ENCODE data around the gene BAZ1A.
"Not testable (repeated sequence)": the region's sequence is repeated elsewhere in the genome, so short reads cannot be mapped to it uniquely, and the experiment has no call there.

BAZ1A gene

DNA sequence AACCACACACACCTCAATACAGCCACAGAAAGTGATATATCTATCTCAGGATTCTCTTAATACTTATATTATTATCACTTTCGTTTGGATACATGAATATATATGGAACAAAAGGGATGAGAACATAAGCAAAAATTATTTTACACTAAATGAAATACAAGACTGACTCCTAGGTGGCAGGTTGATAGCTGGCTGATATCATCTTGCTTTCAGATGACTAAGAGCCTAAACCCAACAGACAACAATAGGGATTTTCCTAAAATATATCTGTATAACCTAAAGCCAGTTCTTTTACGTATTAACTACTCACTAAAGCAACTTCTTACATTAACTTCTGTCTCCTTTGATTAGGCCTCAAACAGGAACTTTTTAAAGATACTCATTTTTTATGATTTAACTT lies 65.1 kb downstream of the BAZ1A start:
- Histone ChIP-seq H3K9me3 (no peaks in the 10 kb centered on the region), H3K4me1 (no peaks in the 10 kb centered on the region), H3K36me3 (peaks cover 1 to 23% (median 16%) of the 10 kb centered on the region in 3 donors), H3K4me3 (no peak overlapping the region), H3K27ac (no peak overlapping the region), H3K27me3 (no peaks in the 10 kb centered on the region)
- no peak for DNase-seq
- TF ChIP-seq, protein P1, sequence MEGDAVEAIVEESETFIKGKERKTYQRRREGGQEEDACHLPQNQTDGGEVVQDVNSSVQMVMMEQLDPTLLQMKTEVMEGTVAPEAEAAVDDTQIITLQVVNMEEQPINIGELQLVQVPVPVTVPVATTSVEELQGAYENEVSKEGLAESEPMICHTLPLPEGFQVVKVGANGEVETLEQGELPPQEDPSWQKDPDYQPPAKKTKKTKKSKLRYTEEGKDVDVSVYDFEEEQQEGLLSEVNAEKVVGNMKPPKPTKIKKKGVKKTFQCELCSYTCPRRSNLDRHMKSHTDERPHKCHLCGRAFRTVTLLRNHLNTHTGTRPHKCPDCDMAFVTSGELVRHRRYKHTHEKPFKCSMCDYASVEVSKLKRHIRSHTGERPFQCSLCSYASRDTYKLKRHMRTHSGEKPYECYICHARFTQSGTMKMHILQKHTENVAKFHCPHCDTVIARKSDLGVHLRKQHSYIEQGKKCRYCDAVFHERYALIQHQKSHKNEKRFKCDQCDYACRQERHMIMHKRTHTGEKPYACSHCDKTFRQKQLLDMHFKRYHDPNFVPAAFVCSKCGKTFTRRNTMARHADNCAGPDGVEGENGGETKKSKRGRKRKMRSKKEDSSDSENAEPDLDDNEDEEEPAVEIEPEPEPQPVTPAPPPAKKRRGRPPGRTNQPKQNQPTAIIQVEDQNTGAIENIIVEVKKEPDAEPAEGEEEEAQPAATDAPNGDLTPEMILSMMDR (IDR thresholded peaks at IDR 0.05), result no peak
- intact Hi-C loops (cut with DNase I; ENCODE audit: low total_unique reads), result no loop called here

GRCh38 chr14:34806257-34806656 lies 68.9 kb downstream of the BAZ1A start:
- DNase-seq, result no peak
- H3K27me3 ChIP-seq, result no peaks in the 10 kb centered on the region
- H3K9me3 ChIP-seq, result no peaks in the 10 kb centered on the region
- peaks cover 19 to 40% (median 37%) of the 10 kb centered on the region in 3 donors for H3K36me3 ChIP-seq
- H3K4me3 ChIP-seq, result no peak overlapping the region
- TF ChIP-seq, protein P1 (IDR thresholded peaks at IDR 0.05), result no peak
- intact Hi-C loops (cut with DNase I; ENCODE audit: low total_unique reads), result no loop called here
- H3K4me1 ChIP-seq, result no peaks in the 10 kb centered on the region
- no peak overlapping the region for H3K27ac ChIP-seq

DNA sequence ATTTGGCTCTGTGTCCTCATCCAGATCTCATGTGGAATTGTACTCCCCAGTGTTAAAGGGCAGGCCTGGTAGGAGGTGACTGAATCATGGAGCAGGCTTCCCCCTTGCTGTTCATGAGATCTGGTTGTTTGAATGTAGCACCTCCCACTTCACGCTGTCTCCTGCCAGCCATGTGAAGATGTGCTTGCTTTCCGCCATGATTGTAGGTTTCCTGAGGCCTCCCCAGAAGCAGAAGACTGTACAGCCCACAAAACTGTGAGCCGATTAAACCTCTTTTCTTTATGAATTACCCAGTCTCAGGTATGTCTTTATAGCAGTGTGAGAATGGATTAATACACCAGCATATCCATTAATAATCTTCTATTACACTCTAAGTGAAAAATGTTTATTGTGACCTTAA lies 70.2 kb downstream of the BAZ1A start:
- Histone ChIP-seq H3K36me3 (peaks cover 32 to 49% (median 47%) of the 10 kb centered on the region in 3 donors), H3K4me3 (no peak overlapping the region), H3K27ac (no peak overlapping the region), H3K4me1 (no peaks in the 10 kb centered on the region), H3K27me3 (no peaks in the 10 kb centered on the region), H3K9me3 (no peaks in the 10 kb centered on the region)
- DNase-seq, result no peak
- TF ChIP-seq, protein P1 (IDR thresholded peaks at IDR 0.05), result no peak
- intact Hi-C loops (cut with DNase I; ENCODE audit: low total_unique reads), result no loop called here

- H3K27me3 ChIP-seq; DNase-seq; intact Hi-C loops (cut with DNase I; ENCODE audit: low total_unique reads); H3K9me3 ChIP-seq; H3K4me3 ChIP-seq; H3K27ac ChIP-seq: not testable (repeated sequence)
- peaks cover 0 to 14% (median 6%) of the 10 kb centered on the region in 4 donors for H3K4me1 ChIP-seq
- H3K36me3 ChIP-seq, result peaks cover 47 to 65% (median 49%) of the 10 kb centered on the region in 3 donors
These were observed 76.3 kb downstream of the BAZ1A start for GRCh38 chr14:34798861-34799260.

DNA sequence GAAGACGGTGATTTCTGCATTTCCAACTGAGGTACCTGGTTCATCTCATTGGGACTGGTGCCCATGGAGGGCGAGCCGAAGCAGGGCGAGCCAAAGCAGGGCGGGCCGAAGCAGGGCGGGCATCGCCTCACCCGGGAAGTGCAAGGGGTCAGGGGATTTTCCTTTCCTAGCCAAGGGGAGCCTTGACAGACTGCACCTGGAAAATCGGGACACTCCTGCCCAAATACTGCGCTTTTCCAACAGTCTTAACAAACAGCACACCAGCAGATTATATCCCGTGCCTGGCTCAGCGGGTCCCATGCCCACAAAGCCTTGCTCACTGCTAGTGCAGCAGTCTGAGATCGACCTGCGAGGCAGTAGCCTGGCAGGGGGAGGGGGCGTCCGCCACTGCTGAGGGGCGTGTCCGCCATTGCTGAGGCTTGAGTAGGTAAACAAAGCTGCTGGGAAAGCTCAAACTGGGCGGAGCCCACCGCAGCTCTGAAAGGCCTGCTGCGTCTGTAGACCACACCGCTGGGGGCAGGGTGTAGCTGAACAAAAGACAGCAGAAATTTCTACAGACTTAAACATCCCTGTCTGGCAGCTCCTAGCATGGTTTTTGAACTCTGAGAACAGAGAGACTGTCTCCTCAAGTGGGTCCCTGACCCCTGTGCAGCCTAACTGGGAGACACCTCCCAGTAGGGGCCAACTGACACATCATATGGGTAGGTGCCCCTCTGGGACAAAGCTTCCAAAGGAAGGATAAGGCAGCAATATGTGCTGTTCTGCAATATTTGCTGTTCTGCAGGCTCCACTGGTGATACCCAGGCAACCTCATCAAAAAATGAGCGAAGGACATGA lies 77.2 kb downstream of the BAZ1A start:
- peaks cover 47 to 71% (median 50%) of the 10 kb centered on the region in 3 donors for H3K36me3 ChIP-seq
- H3K4me3 ChIP-seq, result no peak overlapping the region
- intact Hi-C loops (cut with DNase I; ENCODE audit: low total_unique reads), result no loop called here

DNA sequence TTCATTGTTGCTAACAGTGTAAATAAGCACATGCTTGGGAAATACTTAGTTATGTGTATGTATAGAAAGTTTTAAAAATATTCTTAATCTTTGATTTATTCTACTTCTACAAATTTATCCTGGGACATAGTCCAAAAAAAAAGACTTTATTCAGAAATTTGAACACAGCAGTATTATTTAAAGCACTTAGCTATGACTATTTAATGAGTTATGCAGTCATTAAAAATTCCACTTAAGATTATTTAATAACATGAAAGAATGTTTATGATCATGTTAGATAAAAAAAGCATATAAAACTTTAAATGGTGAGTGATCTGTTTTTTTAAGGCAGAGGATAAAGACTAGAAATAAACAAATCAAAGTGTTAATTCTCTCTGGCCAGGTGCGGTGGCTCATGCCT lies 78.3 kb downstream of the BAZ1A start:
- DNase-seq, result no peak
- no peak overlapping the region for H3K4me3 ChIP-seq
- no peak overlapping the region for H3K27ac ChIP-seq
- H3K9me3 ChIP-seq, result no peaks in the 10 kb centered on the region
- peaks cover 42 to 71% (median 44%) of the 10 kb centered on the region in 3 donors for H3K36me3 ChIP-seq
- intact Hi-C loops (cut with DNase I; ENCODE audit: low total_unique reads), result no loop called here
- H3K4me1 ChIP-seq, result peaks cover 0 to 14% (median 6%) of the 10 kb centered on the region in 4 donors
- no peaks in the 10 kb centered on the region for H3K27me3 ChIP-seq
- TF ChIP-seq, protein P1 (IDR thresholded peaks at IDR 0.05), result no peak

More for the DNA sequence above, 77.2 kb downstream of the BAZ1A start:
- TF ChIP-seq, protein P1 (IDR thresholded peaks at IDR 0.05), result no peak
- no peak for DNase-seq
- Histone ChIP-seq H3K9me3 (no peaks in the 10 kb centered on the region), H3K27ac (no peak overlapping the region), H3K4me1 (peaks cover 0 to 14% (median 6%) of the 10 kb centered on the region in 4 donors), H3K27me3 (no peaks in the 10 kb centered on the region)
